ENCODE results near the gene FXN.

DNA sequence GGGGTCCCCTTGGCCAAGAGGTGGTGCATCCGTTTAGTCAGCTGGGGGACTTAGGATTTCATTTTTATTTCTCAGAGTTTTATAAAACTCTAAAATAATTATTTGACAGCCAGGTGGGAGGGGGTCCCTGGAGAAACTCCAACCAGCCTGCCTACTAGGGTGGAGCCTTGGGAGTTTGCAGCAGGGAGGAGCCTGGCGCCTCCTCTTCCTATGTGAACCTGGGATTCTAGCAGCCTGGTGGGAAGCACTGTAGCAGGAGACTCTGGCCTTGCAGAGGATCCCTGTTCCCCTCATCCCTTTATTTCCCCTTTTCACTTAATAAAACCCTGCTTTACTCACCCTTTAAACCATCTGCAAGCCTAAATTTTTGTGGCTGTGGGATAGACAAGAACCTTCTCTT, 50.8 kb downstream of the FXN start:
- TF ChIP-seq, protein P1, sequence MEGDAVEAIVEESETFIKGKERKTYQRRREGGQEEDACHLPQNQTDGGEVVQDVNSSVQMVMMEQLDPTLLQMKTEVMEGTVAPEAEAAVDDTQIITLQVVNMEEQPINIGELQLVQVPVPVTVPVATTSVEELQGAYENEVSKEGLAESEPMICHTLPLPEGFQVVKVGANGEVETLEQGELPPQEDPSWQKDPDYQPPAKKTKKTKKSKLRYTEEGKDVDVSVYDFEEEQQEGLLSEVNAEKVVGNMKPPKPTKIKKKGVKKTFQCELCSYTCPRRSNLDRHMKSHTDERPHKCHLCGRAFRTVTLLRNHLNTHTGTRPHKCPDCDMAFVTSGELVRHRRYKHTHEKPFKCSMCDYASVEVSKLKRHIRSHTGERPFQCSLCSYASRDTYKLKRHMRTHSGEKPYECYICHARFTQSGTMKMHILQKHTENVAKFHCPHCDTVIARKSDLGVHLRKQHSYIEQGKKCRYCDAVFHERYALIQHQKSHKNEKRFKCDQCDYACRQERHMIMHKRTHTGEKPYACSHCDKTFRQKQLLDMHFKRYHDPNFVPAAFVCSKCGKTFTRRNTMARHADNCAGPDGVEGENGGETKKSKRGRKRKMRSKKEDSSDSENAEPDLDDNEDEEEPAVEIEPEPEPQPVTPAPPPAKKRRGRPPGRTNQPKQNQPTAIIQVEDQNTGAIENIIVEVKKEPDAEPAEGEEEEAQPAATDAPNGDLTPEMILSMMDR (IDR thresholded peaks at IDR 0.05) = no peak
- no peak for TF ChIP-seq EP300 (IDR thresholded peaks at IDR 0.05)
